AG08395 (cell line): ENCODE data around the gene VTI1A.
"Not testable (repeated sequence)": the region's sequence is repeated elsewhere in the genome, so short reads cannot be mapped to it uniquely, and the experiment has no call there.

Experiments
- DNase-seq: peaks from one replicate; pipeline ENCODE4 v3.0.0; 2012; ENCODE audit warnings: mixed read lengths, low spot score

VTI1A gene

DNA sequence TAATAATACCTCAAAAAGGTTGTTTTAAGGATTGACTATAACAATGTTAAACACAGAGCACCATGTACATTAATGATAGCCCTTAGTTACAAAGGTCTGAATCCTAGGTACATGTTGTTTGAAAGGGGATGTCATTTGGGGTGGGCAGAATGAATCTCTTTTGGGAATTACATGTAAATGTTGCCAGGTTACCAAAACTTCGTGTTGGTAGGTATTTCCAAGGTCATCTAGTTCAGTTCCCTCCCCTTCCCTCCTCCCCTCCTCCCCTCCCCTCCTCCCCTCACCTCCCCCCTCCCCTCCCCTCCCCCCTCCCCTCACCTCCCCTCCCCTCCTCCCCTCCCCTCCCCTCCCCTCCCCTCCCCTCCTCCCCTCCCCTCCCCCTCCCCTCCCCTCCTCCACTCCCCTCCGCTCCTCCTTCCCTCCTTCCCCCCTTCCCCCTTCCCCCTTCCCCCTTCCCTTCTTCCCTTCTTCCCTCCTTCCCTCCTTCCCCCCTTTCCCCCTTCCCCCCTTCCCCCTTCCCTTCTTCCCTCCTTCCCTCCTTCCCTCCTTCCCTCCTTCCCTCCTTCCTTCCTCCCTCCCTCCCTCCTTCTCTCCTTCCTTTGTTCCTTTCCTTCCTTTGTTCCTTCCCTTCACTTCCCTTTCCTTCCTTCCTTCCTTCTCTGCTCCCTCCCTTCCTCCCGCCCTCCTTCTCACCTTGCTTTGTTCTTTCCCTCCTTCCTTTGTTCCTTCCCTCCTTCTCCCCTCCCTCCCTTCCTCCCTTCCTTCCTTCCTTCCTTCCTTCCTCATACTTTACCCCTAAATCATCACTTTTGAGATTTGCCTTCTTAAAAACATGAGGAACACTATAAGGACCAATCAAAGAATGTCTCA lies 8.1 kb downstream of the VTI1A start:
- no peak for DNase-seq

DNA sequence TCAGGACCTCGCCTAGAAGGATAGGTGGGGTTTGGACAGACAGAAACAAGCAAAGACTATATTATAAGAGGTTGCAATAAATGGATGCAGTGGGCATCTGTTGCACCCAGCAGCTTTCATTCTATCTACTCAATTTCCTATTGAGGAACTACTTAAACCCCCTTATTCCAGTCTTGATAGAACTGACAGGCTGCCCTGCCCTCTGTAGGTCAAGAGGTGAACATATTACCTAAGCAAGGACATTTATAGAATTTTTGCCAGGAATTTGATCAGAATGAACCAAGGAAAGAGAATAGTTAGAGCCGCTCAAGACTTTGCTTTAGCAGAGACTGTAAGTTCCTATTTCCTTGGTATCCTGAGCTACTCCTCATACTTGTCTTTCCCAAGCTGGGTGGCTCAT lies 9.5 kb downstream of the VTI1A start:
- DNase-seq, result no peak

DNA sequence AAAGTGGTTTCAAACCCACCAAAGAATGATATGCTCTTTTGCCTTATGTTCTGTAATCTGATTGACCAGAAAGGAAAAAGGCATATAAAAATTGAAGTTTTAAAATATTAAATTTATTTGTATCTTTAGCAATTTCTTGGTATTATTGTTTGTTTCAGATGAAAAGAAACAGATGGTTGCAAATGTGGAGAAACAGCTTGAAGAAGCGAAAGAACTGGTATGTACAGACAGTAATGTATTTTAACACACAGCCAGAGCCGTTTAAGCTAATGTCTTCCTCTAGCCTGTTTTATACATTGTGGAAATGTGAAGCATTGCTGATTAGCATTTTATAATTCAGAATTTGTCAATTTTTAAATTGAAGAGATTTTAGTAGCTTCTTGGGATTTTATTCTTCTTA lies 13.4 kb downstream of the VTI1A start:
- DNase-seq, result no peak

DNA sequence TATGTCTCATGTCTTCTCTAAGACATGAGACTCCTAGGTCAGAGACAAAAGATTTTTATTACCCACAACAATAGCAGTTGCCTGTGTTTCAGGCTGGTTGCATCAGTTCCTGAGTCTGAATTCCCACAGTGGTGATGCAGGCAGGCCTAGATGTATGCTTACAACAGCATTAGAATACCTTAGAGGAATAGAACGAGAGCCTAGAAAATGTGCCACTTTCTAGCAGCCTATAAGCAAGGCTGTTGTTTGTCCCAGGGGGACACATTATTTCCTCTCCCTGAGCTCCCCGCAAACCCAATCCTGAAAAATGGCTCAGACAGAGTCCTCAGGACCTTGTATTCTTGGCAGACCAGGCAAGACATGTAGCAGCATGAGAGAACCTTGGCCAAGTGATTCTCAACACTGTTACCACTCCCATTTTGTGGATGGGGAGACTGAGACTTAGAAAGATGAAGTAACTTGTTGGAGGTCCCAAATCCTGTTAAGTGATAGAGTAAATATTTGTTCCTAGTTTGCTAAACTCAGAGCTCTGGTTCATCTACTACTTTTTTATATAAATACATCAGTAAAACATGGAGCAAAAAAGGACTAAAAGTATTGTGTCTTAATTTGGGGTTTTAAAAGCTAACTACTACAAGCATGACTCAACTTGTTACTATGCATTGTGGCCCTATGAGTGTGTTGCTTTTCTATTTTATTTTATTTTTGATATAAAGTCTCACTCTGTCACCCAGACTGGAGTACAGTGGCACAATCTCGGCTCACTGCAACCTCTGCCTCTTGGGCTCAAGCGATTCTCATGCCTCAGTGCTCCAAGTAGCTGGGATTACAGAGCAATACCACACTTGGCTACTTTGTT lies 14.2 kb downstream of the VTI1A start:
- peak; percentile 44 for DNase-seq

DNA sequence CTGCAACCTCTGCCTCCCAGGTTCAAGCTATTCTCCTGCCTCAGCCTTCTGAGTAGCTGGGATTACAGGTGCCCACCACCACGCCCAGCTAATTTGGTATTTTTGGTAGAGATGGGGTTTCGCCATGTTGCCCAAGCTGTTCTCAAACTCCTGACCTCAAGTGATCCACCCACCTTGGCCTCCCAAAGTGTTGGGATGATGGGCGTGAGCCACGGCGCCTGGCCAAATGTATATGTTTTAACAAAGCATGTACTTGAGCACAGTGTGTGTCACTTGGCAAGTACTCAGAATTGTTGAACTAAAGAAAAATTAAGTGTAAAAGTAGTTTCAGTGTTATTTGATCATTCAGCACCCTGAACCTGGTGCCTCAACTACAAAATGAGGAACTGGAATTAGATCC lies 17.1 kb downstream of the VTI1A start:
- DNase-seq, result not testable (repeated sequence)

DNA sequence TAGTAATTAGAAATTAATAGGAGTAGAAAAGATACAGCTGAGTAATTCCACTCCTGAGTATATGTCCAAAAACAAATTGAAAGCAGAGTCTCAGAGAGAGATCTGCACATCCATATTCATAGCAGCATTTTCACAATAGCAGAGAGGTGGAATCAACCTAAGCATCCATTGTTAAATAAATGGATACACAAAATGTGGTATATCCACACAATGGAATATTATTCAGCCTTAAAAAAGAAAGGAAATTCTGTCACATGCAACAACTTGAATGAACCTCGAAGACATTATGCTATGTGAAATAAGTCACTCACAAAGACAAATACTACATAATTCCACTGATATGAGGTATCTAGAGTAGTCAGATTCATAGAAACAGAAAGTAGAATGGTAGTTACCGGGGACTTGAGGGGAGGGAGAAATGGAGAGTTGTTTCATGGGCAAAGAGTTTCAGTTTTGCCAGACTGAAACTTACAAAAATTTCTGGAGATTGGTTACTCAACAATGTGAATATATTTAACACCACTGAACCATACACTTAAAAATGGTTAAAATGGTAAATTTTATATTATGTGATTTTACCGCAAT lies 18.4 kb downstream of the VTI1A start:
- no peak for DNase-seq

DNA sequence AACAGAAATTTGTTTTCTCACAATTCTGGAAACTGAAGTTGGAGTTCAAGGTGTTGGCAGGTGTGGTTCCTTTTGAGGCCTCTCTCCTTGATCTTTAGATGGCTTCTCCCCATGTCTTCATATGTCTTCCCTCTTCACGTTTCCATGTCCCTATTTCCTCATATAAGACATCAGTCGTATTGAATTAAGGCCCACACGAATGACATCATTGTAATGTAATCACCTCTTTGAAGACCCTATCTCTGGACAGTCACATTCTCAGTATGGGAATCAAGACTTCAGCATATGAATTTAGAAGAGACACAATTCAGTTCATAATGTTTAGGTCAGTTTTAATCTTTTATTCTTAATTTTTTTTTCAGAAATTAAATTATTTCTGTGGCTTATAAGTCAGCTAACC lies 19.8 kb downstream of the VTI1A start:
- no peak for DNase-seq

DNA sequence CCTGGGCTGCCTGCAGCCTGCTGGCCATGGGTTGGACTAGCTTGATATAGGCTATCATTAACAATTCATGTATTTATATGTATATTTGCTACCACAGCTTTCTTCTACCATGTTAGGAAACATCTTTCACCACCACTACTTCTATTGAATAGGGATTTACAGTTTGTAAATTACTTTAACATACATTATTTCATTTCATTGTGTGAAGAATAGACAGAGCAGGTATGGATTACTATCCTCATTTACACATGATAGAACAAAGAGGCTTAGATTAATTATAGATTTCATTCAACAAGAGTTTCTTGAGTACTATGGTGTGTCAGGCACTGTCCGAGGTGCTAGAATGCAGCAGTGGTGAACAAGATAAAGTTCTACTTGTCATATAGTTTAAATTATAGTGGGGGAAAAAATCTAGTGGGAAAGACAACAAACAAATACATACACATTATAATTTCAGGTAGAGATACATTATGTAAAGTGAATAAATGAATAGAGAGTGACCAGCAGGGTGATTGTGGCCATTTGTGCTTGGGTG lies 20.6 kb downstream of the VTI1A start:
- no peak for DNase-seq

DNA sequence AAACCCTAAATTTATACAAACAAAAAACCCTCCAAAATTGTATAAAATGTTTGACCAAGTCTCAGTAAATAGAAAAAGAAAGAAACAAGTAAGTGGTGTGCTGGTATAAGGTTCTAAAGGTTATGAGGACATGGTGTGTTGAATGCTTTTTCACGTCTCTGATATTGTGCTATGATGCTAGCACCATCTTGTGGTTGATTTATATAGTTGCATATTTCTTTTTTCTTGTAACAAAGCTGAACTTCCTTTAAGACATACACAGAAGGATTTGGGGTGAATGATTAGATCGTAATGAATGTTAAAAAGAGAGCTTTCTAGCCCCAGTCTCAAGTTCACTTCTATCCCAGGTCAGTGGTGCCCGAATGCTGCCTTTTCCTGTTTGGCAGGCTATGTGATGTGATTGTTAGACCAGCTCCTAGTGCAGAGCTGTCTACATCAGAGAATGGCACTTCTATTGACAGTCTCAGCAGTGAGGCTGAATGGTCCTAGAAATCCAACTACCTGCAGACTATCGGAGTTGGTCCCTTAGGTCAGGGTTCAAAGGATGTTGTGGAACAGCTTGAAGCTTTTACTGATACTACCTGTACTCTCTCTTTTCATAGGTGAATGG lies 25.0 kb downstream of the VTI1A start:
- peak; percentile 74 for DNase-seq

DNA sequence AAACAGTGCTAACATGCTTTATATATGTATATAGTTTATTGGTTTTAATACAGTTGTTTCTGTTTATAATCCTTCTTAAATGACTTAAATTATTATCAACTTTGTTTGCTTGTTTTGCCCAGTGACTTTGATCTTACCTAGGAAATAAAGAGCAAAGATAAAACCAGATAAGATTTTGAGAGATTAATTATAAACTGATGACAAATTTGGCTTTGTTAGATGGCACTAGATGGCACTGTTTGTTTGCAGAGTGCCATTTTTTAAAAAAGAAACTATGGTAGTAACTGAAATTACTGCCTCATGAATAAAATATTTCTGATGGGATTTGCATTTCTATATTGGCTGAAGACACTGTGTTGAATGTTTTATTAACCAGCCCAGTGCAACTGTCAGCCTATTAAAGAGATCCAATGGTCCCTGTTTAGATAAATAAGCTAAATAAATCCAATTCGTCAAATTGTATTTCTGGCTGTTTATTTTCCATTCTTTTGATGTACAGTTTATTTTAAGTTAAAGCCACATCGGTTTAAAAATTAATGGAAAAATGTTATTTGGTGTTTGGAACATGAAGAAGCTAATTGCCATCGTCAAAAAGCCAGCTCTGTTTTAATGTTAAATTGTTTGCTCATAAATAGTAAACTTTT lies 28.7 kb downstream of the VTI1A start:
- peak; percentile 26 for DNase-seq

DNA sequence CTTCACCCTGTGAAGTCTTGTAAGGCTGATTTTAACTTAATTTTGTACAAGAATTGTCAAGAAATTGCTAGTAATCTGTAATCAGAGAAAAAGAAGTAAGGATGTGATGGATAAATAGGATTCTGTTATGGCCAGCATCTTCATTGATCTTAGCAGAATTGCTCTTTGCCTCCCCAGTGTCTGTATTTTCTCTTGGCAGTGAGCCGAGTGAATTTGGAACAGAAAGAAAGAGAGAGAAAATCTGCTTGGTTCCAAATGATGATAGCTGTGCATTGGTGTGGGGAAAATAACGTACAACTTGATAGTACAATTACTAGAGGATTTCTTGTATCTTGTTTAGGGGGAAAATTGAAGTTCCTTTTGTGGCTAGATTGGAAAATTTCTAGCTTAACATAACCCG lies 34.6 kb downstream of the VTI1A start:
- DNase-seq, result no peak

DNA sequence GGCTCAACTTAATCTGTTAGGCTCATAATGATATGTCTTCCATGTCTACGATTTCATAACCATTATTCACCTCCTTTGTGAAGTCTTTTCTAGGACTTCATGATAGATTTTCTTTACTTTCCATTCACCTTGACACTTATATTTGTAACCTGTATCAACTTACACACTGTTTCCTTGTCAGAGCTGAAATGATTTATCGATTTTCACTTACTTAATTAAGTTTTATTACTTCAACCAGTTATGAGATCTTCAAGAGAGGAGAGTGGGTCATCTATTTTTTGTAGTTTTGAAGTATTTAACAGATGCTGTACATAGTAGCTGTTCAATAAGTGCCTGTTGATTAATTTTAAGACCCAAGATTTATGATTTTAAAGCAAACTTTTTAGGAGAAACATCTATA lies 37.4 kb downstream of the VTI1A start:
- DNase-seq, result no peak

DNA sequence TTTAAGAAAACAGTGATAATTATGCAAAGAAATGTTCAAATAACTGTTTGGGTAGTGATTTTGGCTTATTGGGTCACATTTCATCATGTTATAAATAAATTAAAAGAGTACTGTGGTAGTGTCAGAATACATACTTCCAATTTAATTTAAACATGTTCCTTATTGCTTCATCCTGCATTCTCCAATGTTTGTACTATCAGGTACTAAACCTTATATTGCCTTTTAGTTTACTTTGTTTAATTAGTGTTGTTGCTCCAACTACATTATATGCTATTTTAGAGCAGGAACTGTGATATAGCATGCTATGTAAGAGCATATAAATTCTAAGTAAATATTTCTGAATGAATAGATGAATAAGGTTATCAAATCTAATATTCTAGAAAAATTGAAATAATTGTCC lies 40.9 kb downstream of the VTI1A start:
- no peak for DNase-seq

DNA sequence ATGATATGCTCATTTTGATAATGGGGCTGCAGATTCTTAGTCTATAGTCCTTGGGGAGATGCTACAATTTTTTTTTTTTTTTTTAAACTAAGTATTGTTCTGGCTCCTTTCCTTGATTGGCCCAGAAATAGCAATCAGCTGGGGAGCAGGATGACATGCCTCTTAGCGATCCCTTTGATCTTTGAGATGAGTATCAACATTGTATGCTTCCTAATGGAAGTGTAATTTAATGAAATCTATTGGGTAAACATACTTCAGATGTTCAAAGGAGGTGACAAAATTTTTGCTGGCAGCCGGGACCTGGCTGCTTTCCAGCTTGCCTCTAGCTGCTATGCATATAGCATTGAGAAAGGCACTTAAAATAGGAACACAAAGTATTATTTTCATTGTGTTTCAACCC lies 43.5 kb downstream of the VTI1A start:
- DNase-seq, result no peak

DNA sequence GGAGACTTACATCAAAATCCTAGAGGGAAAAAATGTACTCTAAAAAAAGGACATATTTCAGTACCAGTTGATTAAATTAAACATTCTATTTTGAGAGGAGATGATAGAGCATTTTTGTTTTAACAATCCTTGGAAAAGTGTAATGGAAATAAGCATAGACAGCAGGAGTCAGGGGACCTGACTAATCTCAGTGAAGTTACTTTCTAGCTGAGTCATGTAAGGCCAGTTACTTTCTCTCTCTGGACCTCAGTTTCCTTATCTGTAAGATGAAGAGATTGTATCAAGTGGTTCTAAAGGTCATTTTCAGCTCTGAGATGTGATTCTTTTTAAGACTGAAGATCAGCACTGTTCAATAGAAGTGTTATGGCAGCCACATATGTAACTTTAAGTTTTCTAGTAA lies 44.1 kb downstream of the VTI1A start:
- DNase-seq, result no peak

DNA sequence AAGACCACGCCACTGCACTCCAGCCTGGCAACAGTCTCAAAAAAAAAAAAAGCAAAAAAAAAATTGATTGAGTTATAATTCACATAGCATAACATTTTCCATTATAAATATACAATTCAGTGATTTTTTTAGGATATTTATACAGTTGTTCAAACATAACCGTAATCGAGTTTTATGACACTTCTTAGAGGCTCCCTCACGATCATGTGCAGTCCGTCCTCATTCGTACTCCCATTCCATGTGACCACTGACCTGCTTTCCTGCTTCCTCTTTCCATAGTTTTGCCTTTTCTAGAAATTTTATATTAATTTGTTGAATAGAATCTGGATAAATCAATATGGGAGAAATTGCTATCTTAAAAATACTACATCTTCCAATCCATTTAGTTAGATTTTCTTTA lies 45.7 kb downstream of the VTI1A start:
- DNase-seq, result no peak

DNA sequence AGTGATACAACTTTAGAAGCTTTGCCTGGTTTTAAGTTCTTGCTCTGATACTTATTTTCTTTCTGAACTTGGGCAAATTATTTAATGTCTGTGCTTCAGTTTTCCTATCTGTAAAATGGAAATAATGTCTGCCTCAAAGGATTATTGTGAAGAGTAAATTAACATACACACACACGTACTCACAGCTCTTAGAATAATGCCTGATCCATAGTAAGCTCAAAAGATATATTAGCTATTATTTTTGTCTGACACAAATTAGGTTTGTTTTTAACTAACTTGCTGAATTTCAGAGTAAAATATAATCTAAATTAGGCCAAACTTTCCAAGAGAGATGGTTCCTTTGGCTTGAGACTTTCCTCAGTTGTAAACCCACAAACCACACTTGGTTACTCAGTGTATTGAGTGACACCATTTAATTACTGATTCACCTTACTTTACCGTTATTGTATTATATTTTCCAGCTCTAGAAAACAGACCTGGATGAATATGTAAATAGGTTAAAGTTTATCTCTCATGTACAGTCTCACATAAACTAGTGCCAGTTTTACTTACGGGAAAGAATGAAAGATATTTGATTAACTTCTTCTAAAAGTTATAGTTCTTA lies 50.4 kb downstream of the VTI1A start:
- no peak for DNase-seq

DNA sequence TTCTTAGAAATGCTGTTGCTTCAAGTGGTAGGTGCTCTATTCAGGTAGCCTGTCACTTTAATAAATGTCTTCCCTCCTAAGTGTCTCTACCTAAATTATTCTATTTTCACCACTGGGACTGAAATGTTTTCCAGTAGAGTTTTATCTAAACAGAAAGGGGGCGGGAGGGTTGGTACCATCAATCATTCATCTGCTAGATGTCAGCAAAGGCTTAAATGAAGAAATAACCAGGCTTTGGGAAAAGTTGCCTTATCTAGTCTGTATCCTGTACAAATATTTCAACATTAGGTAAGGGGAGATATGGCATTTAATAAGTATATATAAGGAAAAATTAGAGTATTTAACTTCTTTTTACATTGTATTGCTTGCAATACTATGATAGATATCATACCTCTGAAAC lies 51.8 kb downstream of the VTI1A start:
- no peak for DNase-seq

DNA sequence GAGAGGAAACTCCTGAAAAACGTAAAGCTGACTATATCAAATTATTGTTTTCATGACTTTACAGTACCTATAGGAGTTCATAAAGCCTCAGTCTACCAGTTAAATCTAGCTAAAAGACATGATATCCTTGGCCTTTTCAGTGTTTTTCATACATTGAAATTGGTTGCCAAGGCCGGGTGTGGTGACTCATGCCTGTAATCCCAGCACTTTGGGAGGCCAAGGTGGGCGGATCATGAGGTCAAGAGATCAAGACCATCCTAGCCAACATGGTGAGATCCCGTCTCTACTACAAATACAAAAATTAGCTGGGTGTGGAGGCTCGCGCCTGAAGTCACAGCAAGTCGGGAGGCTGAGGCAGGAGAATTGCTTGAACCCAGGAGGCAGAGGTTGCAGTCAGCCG lies 53.0 kb downstream of the VTI1A start:
- DNase-seq, result not testable (repeated sequence)

DNA sequence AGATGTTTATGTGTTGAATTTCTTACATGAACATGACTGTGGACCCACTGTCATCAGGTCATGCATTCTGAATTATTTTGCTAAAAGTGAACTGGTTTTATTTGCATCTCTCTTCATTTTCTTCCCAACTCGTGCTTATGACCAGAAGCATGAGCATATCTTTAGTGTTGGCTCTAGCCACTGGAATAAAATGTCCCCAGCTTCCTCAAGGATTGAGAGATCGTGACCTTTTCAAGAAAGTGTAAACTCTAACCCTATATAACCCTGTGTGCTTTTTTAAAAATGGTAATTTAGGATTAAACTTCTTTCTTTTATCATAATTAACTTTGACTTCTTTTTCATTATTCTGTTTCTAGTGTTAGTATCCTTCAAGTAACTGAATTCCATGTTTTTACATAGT lies 55.5 kb downstream of the VTI1A start:
- DNase-seq, result no peak

DNA sequence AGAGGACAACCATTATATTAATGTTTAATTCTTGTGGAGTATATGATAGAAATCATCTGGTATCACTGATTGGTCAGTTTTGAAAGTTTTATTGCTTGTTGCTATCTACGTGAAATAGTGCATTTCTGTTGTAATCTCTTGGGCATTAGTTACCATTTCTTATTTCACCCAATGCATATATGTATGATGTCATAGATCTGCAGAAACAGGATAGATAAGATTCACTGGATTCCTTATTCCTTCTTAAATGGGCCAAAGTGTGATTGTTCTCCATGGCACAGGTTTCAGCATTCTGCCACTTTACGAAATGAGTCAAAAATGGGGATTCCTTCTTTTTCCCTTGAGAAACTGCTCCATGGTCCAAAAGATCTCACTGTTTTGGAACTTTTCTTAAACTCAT lies 56.6 kb downstream of the VTI1A start:
- no peak for DNase-seq
